22Rv1 (cell line): ENCODE data around the gene ADCK1.
"Not testable (repeated sequence)": the region's sequence is repeated elsewhere in the genome, so short reads cannot be mapped to it uniquely, and the experiment has no call there.

Experiments used
- H3K27ac ChIP-seq: fragments of 450-650 bp; 2 replicates; pipeline ENCODE4 v1.5.1; 2017
- ZFX ChIP-seq: fragments of 450-650 bp; IDR thresholded peaks from 2 replicates; pipeline ENCODE4 v1.6.1; 2017; ENCODE audit warnings: antibody characterized with exemption, borderline replicate concordance
- TF ChIP-seq, protein P1 (sequence below): fragments of 450-650 bp; IDR thresholded peaks from 2 replicates; pipeline ENCODE4 v1.5.1; 2017; ENCODE audit warnings: mild to moderate bottlenecking

The ADCK1 gene

DNA sequence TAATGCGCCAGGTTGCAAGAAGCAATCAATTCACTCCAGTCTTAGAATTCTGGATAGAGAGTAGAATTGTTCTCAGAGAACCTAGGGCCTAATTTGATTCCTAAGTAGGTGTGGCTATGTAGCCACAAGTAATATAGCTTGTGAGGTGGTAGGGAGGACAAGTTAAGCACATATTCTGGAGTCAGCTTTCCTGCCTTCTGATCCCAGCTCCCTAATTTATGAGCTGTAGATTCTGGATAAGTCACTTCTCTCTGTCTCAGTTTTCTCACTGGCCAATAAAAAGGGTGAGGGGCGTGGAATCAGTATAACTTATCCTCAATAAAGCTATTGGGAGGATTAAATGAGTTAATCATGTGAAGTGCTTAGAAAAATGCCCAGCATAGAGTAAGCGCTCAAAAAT lies 35.9 kb upstream of the ADCK1 start:
- no peak overlapping the region for H3K27ac ChIP-seq
- TF ChIP-seq, protein P1, sequence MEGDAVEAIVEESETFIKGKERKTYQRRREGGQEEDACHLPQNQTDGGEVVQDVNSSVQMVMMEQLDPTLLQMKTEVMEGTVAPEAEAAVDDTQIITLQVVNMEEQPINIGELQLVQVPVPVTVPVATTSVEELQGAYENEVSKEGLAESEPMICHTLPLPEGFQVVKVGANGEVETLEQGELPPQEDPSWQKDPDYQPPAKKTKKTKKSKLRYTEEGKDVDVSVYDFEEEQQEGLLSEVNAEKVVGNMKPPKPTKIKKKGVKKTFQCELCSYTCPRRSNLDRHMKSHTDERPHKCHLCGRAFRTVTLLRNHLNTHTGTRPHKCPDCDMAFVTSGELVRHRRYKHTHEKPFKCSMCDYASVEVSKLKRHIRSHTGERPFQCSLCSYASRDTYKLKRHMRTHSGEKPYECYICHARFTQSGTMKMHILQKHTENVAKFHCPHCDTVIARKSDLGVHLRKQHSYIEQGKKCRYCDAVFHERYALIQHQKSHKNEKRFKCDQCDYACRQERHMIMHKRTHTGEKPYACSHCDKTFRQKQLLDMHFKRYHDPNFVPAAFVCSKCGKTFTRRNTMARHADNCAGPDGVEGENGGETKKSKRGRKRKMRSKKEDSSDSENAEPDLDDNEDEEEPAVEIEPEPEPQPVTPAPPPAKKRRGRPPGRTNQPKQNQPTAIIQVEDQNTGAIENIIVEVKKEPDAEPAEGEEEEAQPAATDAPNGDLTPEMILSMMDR, result no peak
- no peak for TF ChIP-seq ZFX

DNA sequence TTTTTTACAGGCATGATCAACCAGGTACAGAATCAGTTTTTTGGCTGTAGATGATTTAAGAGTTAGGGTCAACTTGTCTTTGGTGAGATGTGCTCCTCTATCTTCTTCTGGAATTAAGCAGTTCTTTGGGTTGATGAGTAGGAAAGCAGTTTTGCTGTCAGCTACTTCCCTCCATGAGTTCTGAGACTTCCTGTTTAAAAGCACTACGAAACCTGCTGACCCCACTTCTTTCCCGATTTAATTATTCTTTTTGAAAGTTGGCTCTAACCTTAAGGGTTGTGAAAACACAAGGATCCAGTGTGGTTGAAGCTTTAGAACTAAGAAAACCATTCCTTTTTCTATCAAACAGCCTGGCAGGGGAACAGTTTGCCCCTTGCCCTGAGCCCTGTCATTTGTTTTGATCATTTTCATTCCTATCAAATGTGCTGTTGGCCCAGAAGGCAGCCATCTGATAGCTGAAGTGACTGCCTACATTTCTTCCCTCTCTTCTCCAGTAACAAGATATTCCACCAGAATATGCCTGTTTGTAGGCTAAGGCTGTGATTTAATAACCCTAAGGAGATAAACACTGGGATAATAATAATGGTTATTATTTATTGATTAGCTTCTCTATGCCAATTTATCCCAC lies 31.4 kb upstream of the ADCK1 start:
- not testable (repeated sequence) for H3K27ac ChIP-seq

DNA sequence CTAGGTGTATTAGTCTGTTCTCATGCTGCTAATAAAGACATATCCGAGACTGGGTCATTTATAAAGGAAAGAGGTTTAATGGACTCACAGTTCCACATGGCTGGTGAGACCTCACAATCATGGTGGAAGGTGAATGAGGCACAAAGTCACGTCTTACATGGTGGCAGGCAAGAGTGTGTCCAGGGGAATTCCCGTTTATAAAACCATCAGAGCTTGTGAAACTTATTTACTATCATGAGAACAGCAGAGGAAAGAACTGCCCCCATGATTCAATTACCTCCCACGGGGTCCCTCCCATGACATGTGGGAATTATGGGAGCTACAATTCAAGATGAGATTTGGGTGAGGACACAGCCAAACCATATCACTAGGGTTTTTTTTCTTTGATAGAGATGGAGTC lies 25.9 kb upstream of the ADCK1 start:
- H3K27ac ChIP-seq, result not testable (repeated sequence)

DNA sequence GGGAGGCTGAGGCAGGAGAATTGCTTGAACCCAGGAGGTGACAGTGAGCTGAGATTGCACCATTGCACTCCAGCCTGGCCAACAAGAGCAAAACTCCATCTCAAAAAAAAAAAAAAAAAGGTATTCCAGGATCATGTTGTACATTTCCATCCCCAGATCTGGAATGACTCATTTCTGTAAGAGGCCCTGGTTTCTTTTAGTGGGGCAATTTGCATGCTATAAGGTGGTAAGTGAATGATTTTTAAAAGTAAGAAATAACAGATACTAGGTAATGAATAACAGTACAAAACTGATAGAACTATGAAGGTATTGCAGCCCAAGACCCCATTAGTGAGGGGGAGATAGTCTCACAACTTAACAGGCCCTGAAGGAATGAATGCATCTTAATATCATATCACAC lies 17.7 kb upstream of the ADCK1 start:
- TF ChIP-seq, protein P1, result no peak
- TF ChIP-seq ZFX, result no peak
- no peak overlapping the region for H3K27ac ChIP-seq

DNA sequence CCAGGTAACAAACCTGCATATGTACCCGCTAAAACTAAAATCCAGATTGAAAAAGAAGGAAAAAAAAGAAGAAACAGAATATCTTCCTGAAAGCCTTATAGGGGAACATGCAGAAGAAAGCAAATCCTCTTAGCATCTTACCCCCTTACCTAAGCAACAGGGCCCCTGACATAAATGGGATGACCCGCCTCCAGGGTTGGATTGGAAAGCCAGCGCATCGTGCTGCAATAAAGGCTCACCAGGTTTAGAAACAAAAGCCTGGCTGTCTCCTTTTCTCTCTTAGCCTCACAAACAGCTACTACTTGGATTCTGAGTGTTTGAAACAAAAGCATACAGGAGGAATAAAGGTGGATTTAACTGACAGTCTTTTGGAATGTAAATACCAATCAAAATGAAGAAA lies 13.8 kb upstream of the ADCK1 start:
- H3K27ac ChIP-seq, result no peak overlapping the region
- no peak for TF ChIP-seq ZFX
- TF ChIP-seq, protein P1, result no peak

DNA sequence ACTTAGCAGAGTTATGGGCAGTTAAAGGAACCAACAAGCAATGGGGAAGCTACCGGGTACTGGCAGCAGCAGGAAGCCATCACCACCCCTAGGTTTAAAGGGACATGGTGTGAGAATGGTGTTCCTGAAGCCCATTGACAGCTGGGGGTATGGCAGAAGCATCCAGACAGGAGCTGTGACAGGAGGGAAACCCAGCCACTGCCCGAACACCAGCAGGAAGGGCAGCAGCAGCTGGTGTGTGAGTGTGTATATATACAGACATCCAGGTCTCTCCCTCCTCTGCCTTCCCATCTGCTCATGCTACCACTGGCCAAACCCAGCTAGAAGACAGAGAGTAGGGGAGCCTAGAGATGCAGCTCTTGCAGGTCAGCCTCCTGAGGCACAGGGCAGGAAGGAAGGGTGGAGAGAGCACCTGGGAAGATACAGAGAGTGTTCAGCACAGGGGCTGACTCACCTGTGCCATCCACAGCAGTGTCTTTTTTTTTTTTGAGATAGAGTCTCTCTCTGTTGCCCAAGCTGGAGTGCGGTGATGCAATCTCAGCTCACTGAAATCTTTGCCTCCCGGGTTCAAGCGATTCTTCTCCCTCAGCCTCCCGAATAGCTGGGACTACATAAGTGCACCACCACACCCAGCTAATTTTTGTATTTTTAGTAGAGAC lies 9.2 kb upstream of the ADCK1 start:
- no peak for TF ChIP-seq ZFX
- TF ChIP-seq, protein P1, result no peak
- H3K27ac ChIP-seq, result no peak overlapping the region

DNA sequence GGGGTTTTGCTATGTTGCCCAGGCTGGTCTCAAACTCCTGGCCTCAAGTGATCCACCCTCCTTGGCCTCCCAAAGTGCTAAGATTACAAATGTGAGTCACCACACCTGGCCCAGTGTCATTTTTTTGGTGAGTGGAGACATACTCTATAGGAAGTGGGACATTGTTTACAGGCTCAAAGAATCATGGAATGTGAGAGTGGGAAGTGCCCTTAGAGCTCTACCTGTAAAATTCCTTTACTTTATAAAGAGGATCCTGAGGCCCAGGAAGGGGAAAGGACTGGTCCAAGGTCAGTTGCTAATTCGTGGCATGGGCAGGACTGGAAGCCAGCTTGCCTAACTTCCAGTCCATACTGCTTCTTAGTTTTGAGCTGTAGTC lies 8.7 kb upstream of the ADCK1 start:
- no peak overlapping the region for H3K27ac ChIP-seq
- TF ChIP-seq, protein P1, result no peak
- TF ChIP-seq ZFX, result no peak

DNA sequence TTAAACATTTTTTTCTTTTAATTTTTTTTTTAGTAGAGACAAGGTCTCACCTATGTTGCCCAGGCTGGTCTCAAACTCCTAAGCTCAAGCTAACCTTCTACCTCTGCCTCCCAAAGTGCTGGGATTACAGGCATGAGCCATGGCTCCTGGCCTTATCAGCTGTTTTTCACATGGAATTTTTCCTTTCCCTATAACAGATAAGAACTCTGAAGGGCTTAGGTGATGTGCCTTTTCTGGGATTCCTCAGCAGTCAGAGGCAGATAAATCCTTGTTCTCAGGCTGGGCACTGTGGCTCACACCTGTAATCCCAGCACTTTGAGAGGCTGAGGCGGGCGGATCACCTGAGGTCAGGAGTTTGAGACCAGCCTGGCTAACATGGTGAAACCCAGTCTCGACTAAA lies 6.7 kb upstream of the ADCK1 start:
- H3K27ac ChIP-seq, result not testable (repeated sequence)

DNA sequence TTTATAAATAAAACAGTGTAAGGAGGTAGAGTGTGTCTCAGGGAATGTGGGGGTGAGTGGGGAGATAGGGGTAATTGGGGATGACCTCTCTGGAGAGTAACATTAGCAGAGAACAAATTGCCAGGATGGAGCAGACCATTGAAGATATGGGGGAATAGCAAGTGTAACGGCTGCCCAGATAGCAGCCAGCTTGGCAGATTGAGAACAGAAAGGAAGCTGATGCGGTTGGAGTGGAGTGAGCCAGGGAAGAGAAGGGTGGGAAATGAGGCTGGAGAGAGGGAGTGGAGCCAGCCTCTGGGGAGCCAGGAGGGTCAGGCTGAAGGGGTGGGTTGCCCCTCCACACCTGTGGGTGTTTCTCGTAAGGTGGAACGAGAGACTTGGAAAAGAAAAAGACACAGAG lies 5.6 kb upstream of the ADCK1 start:
- no peak overlapping the region for H3K27ac ChIP-seq
- TF ChIP-seq, protein P1, result no peak
- no peak for TF ChIP-seq ZFX

DNA sequence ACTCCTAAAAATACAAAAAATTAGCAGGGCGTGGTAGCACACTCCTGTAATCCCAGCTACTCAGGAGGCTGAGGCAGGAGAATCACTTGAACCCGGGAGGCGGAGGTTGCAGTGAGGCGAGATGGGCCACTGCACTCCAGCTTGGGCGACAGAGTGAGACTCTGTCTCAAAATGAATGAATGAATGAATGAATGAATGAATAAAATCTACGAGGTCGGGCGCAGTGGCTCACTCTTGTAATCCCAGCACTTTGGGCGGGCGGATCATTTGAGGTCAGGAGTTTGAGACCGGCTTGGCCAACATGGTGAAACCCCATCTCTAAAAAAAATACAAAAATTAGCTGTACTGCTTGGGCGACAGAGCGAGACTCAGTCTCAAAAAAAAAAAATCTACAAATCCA lies 453 bp upstream of the ADCK1 start:
- H3K27ac ChIP-seq, result peak overlapping the region; percentile 73
